ENCODE data around the gene KCNJ12.
"Not testable (repeated sequence)": the region's sequence is repeated elsewhere in the genome, so short reads cannot be mapped to it uniquely, and the experiment has no call there.

The KCNJ12 gene

GRCh38 chr17:21452377-21453143, 76.4 kb downstream of the KCNJ12 start:
- DNase-seq (ENCODE audit: low spot score): peak; percentile 72

- DNase-seq (ENCODE audit: low spot score): no peak
Measured at GRCh38 chr17:21453144-21453898, 77.2 kb downstream of the KCNJ12 start.

- not testable (repeated sequence) for DNase-seq (ENCODE audit: low spot score)
Measured at GRCh38 chr17:21454006-21454405, 77.8 kb downstream of the KCNJ12 start.

- no peak for DNase-seq (ENCODE audit: low spot score)
Measured at GRCh38 chr17:21454441-21454840, 78.3 kb downstream of the KCNJ12 start.

- no peak for DNase-seq (ENCODE audit: low spot score)
Measured at GRCh38 chr17:21455761-21456160, 79.6 kb downstream of the KCNJ12 start.

GRCh38 chr17:21456449-21456848, 80.3 kb downstream of the KCNJ12 start:
- DNase-seq (ENCODE audit: low spot score): not testable (repeated sequence)

GRCh38 chr17:21457051-21458026, 81.2 kb downstream of the KCNJ12 start:
- peak; percentile 97 for DNase-seq (ENCODE audit: low spot score)

GRCh38 chr17:21458054-21458453, 81.9 kb downstream of the KCNJ12 start:
- DNase-seq (ENCODE audit: low spot score): no peak

GRCh38 chr17:21459536-21459935, 83.4 kb downstream of the KCNJ12 start:
- DNase-seq (ENCODE audit: low spot score): no peak

- no peak for DNase-seq (ENCODE audit: low spot score)
Measured at GRCh38 chr17:21460358-21460757, 84.2 kb downstream of the KCNJ12 start.

- DNase-seq (ENCODE audit: low spot score): no peak
Measured at GRCh38 chr17:21462237-21462636, 86.1 kb downstream of the KCNJ12 start.

GRCh38 chr17:21463204-21463661, 87.1 kb downstream of the KCNJ12 start:
- DNase-seq (ENCODE audit: low spot score): no peak

GRCh38 chr17:21463779-21464407, 87.7 kb downstream of the KCNJ12 start:
- no peak for DNase-seq (ENCODE audit: low spot score)

GRCh38 chr17:21464611-21465021, 88.5 kb downstream of the KCNJ12 start:
- no peak for DNase-seq (ENCODE audit: low spot score)

- no peak for DNase-seq (ENCODE audit: low spot score)
Measured at GRCh38 chr17:21466550-21466949, 90.4 kb downstream of the KCNJ12 start.

GRCh38 chr17:21467196-21467595, 91.0 kb downstream of the KCNJ12 start:
- DNase-seq (ENCODE audit: low spot score): no peak

- DNase-seq (ENCODE audit: low spot score): no peak
Measured at GRCh38 chr17:21467739-21468490, 91.8 kb downstream of the KCNJ12 start.

All from GM03348 (cell line).